HL-60 (cell line): ENCODE data around the gene POLR2A.

ENCODE experiments used
- TF ChIP-seq, protein P1 (sequence below): IDR thresholded peaks from one replicate; pipeline ENCODE4 v1.5.1; 2011; ENCODE audit warnings: low read length, control low read depth, inconsistent platforms; ENCODE audit not compliant: insufficient read depth
- TF ChIP-seq, protein P2 (sequence below): IDR thresholded peaks from 2 replicates; pipeline ENCODE4 v1.6.1; 2012; ENCODE audit warnings: low read depth; ENCODE audit not compliant: insufficient replicate concordance

DNA sequence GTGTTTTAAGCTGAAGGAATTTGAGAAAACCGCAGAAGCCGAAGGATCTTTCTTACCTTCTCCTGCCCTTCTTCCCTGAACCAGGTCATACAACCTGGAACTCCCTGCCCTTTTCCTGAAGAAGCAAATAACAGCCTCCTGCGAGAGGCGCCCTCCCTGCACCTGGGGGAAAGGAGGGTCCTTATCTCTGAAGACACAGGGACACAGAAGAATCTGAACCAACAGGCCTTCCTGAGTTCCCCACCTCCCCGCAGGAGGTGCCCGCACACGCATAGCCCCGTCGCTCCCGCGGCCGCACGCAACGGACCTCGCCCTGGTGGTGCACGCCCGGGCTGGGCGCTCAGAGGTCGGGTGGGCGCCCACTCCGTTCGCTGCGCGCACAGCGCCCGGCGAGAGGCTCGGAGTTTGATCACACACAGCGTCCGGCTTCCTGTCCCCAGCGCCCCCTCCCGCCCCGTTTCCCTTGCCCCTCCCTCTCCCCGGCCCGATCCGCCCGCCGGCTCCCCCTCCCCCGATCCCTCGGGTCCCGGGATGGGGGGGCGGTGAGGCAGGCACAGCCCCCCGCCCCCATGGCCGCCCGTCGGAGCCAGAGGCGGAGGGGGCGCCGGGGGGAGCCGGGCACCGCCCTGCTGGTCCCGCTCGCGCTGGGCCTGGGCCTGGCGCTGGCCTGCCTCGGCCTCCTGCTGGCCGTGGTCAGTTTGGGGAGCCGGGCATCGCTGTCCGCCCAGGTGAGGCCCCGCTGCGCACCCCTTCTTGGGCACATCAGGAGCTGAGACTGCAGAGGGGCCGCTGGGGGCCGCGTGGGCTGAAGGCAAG lies 64.6 kb downstream of the POLR2A start, which contains the start of gene TNFSF12:
- TF ChIP-seq, protein P1, sequence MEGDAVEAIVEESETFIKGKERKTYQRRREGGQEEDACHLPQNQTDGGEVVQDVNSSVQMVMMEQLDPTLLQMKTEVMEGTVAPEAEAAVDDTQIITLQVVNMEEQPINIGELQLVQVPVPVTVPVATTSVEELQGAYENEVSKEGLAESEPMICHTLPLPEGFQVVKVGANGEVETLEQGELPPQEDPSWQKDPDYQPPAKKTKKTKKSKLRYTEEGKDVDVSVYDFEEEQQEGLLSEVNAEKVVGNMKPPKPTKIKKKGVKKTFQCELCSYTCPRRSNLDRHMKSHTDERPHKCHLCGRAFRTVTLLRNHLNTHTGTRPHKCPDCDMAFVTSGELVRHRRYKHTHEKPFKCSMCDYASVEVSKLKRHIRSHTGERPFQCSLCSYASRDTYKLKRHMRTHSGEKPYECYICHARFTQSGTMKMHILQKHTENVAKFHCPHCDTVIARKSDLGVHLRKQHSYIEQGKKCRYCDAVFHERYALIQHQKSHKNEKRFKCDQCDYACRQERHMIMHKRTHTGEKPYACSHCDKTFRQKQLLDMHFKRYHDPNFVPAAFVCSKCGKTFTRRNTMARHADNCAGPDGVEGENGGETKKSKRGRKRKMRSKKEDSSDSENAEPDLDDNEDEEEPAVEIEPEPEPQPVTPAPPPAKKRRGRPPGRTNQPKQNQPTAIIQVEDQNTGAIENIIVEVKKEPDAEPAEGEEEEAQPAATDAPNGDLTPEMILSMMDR: no peak
- TF ChIP-seq, protein P2, sequence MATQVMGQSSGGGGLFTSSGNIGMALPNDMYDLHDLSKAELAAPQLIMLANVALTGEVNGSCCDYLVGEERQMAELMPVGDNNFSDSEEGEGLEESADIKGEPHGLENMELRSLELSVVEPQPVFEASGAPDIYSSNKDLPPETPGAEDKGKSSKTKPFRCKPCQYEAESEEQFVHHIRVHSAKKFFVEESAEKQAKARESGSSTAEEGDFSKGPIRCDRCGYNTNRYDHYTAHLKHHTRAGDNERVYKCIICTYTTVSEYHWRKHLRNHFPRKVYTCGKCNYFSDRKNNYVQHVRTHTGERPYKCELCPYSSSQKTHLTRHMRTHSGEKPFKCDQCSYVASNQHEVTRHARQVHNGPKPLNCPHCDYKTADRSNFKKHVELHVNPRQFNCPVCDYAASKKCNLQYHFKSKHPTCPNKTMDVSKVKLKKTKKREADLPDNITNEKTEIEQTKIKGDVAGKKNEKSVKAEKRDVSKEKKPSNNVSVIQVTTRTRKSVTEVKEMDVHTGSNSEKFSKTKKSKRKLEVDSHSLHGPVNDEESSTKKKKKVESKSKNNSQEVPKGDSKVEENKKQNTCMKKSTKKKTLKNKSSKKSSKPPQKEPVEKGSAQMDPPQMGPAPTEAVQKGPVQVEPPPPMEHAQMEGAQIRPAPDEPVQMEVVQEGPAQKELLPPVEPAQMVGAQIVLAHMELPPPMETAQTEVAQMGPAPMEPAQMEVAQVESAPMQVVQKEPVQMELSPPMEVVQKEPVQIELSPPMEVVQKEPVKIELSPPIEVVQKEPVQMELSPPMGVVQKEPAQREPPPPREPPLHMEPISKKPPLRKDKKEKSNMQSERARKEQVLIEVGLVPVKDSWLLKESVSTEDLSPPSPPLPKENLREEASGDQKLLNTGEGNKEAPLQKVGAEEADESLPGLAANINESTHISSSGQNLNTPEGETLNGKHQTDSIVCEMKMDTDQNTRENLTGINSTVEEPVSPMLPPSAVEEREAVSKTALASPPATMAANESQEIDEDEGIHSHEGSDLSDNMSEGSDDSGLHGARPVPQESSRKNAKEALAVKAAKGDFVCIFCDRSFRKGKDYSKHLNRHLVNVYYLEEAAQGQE: no peak
